IPS-NIHi11 (cell line): ENCODE results near the gene FLOT2.
"Not testable (repeated sequence)": the region's sequence is repeated elsewhere in the genome, so short reads cannot be mapped to it uniquely, and the experiment has no call there.

Experiments used
- DNase-seq: peaks from one replicate; pipeline ENCODE4 v3.0.0; 2012; ENCODE audit warnings: mixed read lengths, low spot score

Gene FLOT2

DNA sequence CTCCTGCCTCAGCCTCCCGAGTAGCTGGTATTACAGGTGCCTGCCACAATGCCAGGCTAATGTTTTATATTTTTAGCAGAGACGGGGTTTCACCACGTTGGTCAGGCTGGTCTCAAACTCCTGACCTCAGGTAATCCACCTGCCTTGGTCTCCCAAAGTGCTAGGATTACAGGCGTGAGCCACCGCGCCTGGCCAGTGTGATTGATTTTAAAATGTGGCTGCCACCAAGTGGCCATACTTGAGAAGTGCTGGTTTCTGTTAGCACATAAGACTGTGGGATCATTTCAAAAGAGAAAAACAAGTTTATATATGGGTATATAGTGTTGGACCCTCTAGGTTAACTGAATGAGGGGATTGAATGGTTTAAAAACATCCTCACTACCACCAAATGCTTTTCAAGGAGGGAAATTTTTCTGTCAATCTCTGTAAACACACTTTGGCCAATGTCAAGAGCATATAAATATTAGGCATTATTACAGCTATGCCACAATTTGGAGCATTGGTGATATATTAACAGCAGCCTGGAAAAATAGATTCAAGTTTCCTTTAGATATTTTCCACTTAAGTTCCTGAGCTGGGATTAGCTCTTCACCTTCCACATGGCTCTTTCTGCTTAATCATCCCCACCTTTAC, 18.9 kb upstream of the FLOT2 start:
- DNase-seq = peak; percentile 45

DNA sequence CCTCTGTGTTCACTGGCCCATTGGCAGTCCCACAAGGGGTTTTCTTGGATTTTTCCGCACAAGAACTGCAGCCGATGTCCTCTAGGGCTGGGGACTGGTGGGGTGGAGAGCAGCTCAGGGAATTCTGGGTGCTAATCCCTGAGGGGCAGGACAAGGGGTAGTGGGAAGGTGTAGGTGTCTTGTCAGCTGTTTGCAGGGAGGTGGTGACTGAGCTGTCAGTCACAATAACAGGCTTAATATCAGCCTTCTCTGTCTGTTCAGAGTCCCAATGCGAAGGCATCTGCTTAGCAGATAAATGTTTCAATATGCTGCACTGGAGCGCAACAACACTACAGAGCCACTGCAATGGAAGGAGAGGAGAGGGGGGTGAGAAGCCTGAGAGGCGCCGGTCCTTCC, 15.4 kb upstream of the FLOT2 start:
- DNase-seq = no peak

- DNase-seq = peak; percentile 45
These were observed 14.9 kb upstream of the FLOT2 start for GRCh38 chr17:28912281-28912937.

GRCh38 chr17:28911411-28912045, 14.0 kb upstream of the FLOT2 start:
- DNase-seq = no peak

- DNase-seq = no peak
These were observed 13.0 kb upstream of the FLOT2 start for GRCh38 chr17:28910534-28910933.

GRCh38 chr17:28908640-28909167, 11.2 kb upstream of the FLOT2 start:
- DNase-seq = no peak

- DNase-seq = no peak
These were observed 10.4 kb upstream of the FLOT2 start for GRCh38 chr17:28907709-28908475.

DNA sequence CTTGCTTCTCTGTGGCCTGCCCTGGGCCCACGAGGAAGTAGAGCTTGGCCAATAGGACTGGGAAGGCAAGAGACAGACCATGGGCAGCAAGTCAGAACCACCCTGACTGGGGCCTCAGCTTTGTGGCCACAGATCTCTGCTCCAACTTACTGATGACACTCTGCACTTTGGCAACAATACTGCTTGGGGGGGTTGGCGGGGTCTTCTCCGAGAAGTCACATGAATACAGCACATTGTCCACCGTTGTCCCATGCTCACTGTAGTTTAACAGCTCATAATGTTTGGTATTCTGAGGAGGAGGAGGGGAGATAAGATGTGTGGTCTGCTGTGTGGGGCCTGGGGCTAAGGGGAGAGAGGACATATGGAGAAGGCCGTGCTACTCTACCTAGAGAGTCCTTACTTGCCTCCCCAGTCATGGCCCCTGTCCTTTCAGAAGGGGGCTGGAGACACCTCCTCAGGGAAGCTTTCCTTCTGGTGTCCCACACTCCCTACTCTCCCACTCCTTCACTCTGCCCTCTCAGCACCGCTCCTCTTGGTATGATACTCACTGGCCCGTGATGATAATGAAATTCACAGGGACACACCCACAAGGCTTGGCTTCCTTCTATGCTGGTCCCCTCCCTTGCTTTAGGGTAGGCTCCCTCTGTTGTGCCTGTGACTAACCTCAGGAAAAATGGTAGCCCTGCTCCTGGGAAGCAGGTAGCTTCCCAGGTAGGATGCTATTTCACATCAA, 9.3 kb upstream of the FLOT2 start:
- DNase-seq = no peak

GRCh38 chr17:28906276-28906675, 8.7 kb upstream of the FLOT2 start:
- no peak for DNase-seq

DNA sequence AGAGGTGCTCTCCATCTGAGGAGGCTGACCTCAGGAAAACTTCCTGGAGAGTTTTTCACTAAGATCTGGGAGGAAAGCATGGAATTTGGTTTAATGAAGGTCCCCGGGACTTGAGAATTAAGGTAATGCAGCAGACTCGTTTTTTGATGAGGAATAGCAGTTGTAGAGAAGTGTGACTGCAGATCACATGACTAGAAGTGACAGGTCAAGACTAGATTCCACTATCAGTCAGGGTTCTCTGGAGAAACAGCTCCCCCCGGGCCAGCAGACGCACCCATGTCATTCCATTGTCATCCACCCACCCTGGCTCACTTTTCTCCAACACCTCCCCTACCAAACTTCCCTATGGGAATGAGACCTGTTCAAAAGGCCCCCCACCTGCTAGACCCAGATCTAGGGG, 7.3 kb upstream of the FLOT2 start:
- DNase-seq = no peak

DNA sequence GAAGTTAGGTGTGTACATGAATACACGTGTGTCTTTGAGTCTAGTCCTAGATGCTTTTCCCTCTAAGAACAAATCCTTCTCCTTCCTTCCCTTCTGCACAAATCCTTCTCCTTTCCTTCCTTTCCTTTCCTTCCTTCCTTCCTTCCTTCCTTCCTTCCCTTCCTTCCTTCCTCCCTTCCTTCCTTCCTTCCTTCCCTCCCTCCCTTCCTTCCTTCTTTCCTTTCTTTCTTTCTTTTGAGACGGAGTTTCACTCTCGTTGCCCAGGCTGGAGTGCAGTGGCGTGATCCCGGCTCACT, 6.0 kb upstream of the FLOT2 start:
- not testable (repeated sequence) for DNase-seq

DNA sequence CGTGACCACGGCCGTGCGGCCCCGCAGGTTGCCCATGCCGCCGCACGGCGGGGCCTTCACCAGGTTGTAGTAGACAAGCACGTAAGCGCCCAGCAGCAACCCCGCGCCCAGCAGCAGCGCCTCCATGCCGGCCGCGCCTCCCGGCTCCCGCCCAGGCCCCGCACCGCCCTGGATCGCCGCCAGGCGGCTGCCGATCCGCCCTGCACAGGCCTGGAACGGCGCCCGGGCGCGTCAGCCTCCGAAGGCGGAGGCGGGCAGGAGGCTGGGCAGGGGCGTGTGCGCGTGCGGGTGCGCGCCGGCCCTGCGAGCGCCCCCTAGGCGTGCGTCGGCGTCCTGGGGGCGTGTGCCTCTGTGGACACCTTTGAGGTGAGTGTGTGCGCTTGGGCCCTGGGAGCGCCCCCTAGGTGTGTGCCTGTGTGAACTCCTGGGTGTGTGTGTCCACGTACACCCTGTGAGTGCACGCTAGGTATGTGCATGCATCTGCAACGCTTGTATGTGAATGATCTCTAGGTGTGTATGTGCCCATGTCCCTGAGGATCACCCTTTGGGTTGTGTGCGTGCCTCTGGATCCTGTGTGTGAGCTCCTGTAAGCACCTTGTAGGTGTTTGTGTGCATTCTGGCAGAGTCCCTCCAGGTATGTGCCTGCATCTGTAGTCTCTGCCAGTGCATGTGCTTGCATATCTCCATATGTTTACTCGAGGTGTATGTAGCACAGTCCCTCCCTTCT, 5.4 kb upstream of the FLOT2 start, which contains the start of gene DHRS13:
Gene DHRS13 (minus strand): TSS at position 261 of the 727 bp plus-strand sequence. CDS start 135 bp downstream, at position 126.
- DNase-seq = peak; percentile 96

DNA sequence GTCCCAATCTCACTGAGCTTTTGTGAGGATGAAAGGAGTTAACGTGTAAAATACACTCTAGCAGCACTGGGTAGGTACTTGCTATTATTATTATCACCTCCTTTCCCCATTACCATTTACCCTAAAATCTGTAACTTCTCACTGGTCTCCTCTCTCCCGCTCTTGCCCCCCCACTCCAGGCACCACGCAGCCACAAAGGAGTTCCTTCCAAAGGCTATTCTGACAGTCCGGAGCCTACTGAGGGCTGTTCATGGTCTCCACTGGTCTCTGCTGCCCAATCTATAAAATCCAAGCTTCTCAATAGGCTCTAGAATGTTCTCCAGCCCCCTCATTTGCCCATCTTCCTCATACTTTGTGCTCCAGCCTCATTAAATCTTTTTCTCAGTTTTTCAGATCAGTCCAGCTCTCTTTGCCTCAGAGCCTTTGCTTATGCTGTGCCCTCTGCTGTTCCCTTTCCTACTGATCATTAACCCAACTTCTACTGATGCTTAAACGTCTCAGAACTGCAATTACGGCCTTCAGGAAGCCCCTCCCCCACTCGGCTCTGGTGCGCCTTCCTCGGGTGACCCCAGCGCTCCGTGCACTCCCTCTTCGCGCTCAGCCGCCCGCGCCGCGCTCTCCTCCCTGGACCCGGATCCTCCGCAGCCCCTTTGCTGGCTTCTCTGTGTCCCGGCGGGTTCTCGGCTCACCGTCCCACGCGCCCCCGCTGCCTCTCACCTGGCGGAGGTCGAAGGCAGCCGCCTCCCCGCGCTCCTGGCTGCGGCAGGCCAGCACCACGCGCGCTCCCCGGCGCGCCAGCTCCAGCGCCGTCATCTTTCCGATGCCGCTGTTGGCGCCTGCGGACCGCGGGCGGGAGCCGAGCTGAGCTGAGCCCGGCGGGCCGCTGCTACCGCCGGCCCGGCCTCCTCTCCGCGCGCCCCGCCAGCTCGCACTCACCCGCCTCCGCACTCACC, 4.6 kb upstream of the FLOT2 start:
- peak; percentile 75 for DNase-seq

GRCh38 chr17:28900986-28901726, 3.6 kb upstream of the FLOT2 start:
- no peak for DNase-seq

- DNase-seq = no peak
These were observed 1.8 kb upstream of the FLOT2 start for GRCh38 chr17:28899212-28899815.

DNA sequence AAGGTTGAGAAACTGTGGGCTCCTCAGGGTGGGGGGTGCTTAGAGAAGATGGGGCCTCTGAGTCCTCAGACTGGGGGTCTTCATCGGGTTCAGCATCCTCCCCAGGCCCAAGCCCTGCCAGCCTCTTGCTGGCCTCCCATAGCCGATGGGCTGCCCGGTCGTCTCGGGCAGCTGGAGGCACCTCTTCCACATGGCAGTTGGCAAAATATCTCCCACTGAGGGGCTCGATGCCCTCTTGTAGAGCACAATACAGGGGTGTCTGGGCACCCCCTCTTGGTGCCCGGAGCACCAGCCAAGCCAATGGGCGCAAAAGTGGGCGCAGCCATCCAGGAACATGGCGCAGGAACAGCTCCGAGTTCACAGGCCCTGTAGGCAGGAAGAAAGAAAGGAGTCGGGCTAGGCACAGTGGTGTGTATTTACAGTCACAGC, 1.0 kb upstream of the FLOT2 start:
- no peak for DNase-seq

DNA sequence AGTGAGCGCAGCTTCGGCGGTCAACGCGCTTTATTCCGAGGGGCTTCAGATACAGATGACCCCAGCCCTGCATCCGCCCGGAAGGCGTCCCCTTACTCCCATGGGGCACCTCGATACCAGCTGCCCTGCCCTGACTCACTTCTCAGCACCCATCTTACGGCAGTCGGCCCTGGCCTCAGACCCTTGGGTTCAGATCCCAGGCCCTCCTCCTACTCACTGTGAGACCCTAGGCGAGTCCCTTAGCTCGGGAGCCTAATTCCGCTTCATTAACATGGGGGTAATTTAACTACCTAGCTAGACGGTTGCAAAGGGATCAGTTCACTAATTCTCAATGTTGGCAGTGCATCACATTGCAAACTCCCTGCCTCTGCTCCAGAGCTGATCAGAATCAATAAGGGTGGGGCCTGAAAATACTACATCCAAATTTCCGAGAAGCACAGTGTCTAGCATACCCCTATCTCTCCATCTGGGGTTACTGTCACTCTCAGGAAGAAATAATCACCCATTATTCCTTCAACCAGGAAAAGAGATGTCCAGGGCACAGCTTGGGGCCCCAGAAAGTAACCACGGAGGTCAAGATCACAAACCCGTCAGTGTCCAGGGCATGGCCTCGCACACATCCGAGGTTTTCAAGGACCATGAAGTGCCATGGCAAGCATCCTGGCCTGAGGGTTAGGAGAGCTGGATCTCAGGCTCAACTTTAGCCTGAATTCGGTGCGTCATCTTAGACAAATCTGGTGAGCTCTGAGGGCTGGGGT, 415 bp upstream of the FLOT2 start:
- DNase-seq = no peak

GRCh38 chr17:28896491-28896883, 1.0 kb downstream of the FLOT2 start:
- DNase-seq = no peak
